MCF 10A (cell line): ENCODE measurements around the gene DYSF. TPM values are rescaled to one million over a fixed set of nuclear protein-coding genes. Genes with fewer than 3 reads are reported as not detected.
"Not testable (repeated sequence)": the region's sequence is repeated elsewhere in the genome, so short reads cannot be mapped to it uniquely, and the experiment has no call there.

ENCODE experiments used
- BruUV-seq: library from RNA; stranded (reverse); fragments of 400-500 nt; replicated peaks from 2 replicates; lab custom pipeline; 2021; lab: Mats Ljungman, UMichigan
- CTCF ChIA-PET: fragments of 300-600 bp; sonication (Branson Sonifier 250); formaldehyde crosslinking; extraction: SDS; loops from one replicate; lab custom pipeline; 2021; ENCODE audit warnings: antibody characterized with exemption, inconsistent platforms; lab: Yijun Ruan, JAX
- POLR2A ChIA-PET: fragments of 300-600, 350-650 bp; sonication (Branson Sonifier 250); formaldehyde crosslinking; extraction: SDS; loops from one replicate; lab custom pipeline; 2020; ENCODE audit warnings: antibody characterized with exemption, inconsistent platforms; lab: Yijun Ruan, JAX
- DNase-seq: peaks from one replicate; pipeline ENCODE4 v3.0.0-alpha.2; 2018; ENCODE audit not compliant: unreplicated experiment
- H3K27ac Mint-ChIP-seq: one replicate; pipeline ENCODE4 v1.8.0; 2022; ENCODE audit warnings: mild to moderate bottlenecking, low read depth, mixed read lengths; ENCODE audit not compliant: unreplicated experiment
- H3K27me3 Mint-ChIP-seq: one replicate; pipeline ENCODE4 v1.8.0; 2022; ENCODE audit warnings: mixed read lengths; ENCODE audit not compliant: insufficient read depth, unreplicated experiment
- H3K36me3 Mint-ChIP-seq: one replicate; pipeline ENCODE4 v1.8.0; 2022; ENCODE audit warnings: mild to moderate bottlenecking, moderate library complexity, mixed read lengths; ENCODE audit not compliant: insufficient read depth, unreplicated experiment
- H3K4me1 Mint-ChIP-seq: one replicate; pipeline ENCODE4 v1.8.0; 2022; ENCODE audit warnings: mixed read lengths; ENCODE audit not compliant: insufficient read depth, unreplicated experiment
- H3K4me3 Mint-ChIP-seq: one replicate; pipeline ENCODE4 v1.8.0; 2022; ENCODE audit warnings: mild to moderate bottlenecking, moderate library complexity, mixed read lengths; ENCODE audit not compliant: unreplicated experiment
- H3K9me3 Mint-ChIP-seq: one replicate; pipeline ENCODE4 v1.8.0; 2022; ENCODE audit warnings: mixed read lengths; ENCODE audit not compliant: unreplicated experiment
- intact Hi-C: fragments of 100-400 bp; cut with micrococcal nuclease; formaldehyde crosslinking; loops from 2 replicates; pipeline ENCODE4 v1.14.1; 2022
- total RNA-seq: library from RNA; stranded (reverse); gene quantifications from 2 replicates; pipeline ENCODE4 v1.2.3, GENCODE V29; 2022
- TF ChIP-seq, protein P1 (sequence below): fragments of 200-600 bp; IDR thresholded peaks from one replicate; pipeline ENCODE4 v1.8.0; 2022; ENCODE audit warnings: antibody characterized with exemption, mild to moderate bottlenecking; ENCODE audit not compliant: unreplicated experiment

Gene DYSF
- total RNA-seq, 1 experiment from 2014 or later, result 2.0 TPM

DNA sequence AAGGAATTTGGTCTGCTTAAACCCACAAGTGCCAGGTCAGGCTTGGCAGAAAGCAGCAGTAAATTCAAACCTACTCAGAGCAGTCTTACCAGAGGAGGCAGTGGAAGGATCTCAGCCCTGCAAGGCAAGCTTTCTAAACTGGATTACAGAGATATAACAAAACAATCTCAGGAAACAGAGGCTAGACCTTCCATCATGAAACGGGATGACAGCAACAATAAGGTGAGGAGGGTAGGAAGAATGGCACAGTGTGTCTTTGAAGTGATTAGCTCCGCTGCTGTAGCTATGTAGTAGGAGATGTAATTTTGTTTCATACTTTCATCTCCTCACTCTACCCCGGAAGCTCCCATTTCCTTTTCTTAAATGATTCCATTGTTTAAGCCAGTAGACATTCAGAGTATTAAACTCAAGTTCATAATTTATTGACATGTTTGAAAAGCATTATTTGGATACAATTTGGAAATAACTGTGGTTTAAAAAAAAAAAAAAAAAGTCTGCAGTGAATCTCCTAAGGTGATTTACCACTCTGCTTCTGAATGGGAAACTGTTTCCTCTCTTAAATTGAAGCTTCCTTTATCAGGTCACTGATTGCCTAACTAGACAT, 29.4 kb upstream of the DYSF start:
- peaks cover 67% of the 10 kb centered on the region for H3K36me3 Mint-ChIP-seq
- H3K4me3 Mint-ChIP-seq, result no peak overlapping the region
- H3K9me3 Mint-ChIP-seq, result no peaks in the 10 kb centered on the region
- DNase-seq, result no peak
- H3K4me1 Mint-ChIP-seq, result peaks cover 10% of the 10 kb centered on the region
- ChIA-PET CTCF (interaction anchor here (0.6 to 1.4 kb wide), 3 partner anchors 10 to 87 kb away, joined by 3 to 10 read pairs (median 3); no protein-coding TSS in a partner anchor), POLR2A (no interaction called here)
- no peaks in the 10 kb centered on the region for H3K27me3 Mint-ChIP-seq
- BruUV-seq, result no TSS peak
- TF ChIP-seq, protein P1, sequence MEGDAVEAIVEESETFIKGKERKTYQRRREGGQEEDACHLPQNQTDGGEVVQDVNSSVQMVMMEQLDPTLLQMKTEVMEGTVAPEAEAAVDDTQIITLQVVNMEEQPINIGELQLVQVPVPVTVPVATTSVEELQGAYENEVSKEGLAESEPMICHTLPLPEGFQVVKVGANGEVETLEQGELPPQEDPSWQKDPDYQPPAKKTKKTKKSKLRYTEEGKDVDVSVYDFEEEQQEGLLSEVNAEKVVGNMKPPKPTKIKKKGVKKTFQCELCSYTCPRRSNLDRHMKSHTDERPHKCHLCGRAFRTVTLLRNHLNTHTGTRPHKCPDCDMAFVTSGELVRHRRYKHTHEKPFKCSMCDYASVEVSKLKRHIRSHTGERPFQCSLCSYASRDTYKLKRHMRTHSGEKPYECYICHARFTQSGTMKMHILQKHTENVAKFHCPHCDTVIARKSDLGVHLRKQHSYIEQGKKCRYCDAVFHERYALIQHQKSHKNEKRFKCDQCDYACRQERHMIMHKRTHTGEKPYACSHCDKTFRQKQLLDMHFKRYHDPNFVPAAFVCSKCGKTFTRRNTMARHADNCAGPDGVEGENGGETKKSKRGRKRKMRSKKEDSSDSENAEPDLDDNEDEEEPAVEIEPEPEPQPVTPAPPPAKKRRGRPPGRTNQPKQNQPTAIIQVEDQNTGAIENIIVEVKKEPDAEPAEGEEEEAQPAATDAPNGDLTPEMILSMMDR, result no peak
- H3K27ac Mint-ChIP-seq, result no peak overlapping the region
- intact Hi-C loops, result no loop called here

DNA sequence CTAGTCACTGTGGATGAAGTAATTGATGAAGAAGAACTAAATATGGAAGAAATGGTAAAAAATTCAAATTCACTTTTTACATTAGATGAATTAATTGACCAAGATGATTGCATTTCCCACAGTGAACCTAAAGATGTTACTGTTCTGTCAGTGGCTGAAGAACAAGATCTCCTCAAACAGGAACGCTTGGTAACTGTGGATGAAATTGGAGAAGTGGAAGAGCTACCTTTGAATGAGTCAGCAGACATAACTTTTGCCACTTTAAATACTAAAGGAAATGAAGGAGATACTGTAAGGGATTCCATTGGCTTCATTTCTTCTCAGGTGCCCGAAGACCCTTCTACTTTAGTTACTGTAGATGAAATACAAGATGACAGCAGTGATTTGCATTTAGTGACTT, 26.6 kb upstream of the DYSF start:
- POLR2A ChIA-PET, result interaction anchor here (0.9 to 1.4 kb wide), 2 partner anchors 71 to 73 kb away, joined by 3 read pairs; no protein-coding TSS in a partner anchor
- H3K36me3 Mint-ChIP-seq, result peaks cover 84% of the 10 kb centered on the region
- peaks cover 6% of the 10 kb centered on the region for H3K4me1 Mint-ChIP-seq
- H3K9me3 Mint-ChIP-seq, result no peaks in the 10 kb centered on the region
- peak overlapping the region; percentile 63 for H3K27ac Mint-ChIP-seq
- BruUV-seq, result TSS peak; percentile 46
- intact Hi-C loops, result no loop called here
- TF ChIP-seq, protein P1, result no peak
- H3K4me3 Mint-ChIP-seq, result no peak overlapping the region
- CTCF ChIA-PET, result interaction anchor here (0.6 to 2.5 kb wide), 3 partner anchors 40 to 165 kb away, joined by 3 to 7 read pairs (median 3); no protein-coding TSS in a partner anchor
- DNase-seq, result no peak
- no peaks in the 10 kb centered on the region for H3K27me3 Mint-ChIP-seq

DNA sequence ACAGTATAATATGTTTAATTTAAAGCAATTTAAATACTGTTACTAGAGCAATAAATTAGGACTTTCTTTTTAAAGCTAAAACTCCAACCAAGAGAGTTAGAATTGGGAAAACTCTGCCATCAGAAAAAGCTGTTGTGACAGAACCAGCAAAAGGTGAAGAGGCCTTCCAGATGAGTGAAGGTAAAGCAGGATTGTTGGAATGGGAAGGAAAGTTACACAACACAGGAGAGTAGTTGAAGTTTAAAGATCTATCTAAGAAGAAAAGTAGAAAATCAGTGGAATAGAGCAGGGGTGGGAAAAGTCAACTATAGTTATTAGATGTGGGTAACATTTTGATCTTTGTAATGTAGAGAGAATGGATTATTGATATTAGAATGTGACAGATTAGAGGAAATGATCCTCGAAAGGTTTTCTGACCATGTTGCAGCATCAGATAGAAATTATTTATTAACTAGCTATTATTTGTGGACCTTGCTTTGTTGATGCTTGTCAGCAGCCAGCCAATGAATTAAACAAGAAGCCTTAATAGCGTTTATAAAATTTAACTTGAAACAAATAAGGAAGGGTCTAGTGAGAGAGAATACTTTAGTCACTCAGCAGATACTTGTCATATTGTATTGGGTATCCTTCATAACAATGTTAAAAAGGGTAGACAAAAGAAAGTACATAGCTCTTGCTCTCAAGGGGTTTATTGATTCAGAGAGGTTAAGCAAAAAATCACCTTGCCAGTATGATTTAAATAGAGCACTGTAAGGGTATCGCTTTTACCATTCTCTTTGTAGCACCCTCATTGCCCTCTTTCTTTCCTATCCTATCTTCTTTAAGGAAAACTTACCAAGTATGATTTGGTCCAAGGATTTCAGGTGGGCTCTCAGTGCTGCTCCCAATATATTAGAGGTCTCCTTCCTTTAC, 24.6 kb upstream of the DYSF start:
- ChIA-PET POLR2A (interaction anchor here (1.3 to 1.6 kb wide), 2 partner anchors 11 to 14 kb away, joined by 3 to 4 read pairs; no protein-coding TSS in a partner anchor), CTCF (interaction anchor here (0.6 to 0.9 kb wide), 3 partner anchors 9 to 130 kb away, joined by 3 to 4 read pairs (median 3); no protein-coding TSS in a partner anchor)
- Mint-ChIP-seq H3K27me3 (no peaks in the 10 kb centered on the region), H3K9me3 (no peaks in the 10 kb centered on the region), H3K36me3 (peaks cover 90% of the 10 kb centered on the region), H3K4me1 (no peaks in the 10 kb centered on the region), H3K27ac (no peak overlapping the region), H3K4me3 (no peak overlapping the region)
- intact Hi-C loops, result no loop called here
- no peak for DNase-seq
- TF ChIP-seq, protein P1, result no peak
- BruUV-seq, result no TSS peak

DNA sequence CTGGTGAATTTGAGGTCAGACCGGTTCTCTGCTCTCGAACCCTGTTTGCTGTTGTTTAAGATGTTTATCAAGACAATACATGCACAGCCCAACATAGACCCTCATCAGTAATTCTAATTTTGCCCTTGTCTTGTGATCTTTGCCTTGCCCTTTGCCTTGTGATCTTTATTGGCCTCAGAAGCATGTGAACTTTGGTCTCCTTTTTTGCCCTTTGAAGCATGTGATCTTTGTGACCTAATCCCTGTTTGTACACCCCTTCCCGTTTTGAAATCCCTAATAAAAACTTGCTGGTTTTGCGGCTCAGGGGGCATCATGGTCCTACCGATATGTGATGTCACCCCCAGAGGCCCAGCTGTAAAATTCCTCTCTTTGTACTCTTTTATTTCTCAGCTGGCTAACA, 8.2 kb upstream of the DYSF start:
- peaks cover 19% of the 10 kb centered on the region for H3K36me3 Mint-ChIP-seq
- POLR2A ChIA-PET, result interaction anchor here (0.7 to 1.0 kb wide), 2 partner anchors 9 to 14 kb away, joined by 3 to 5 read pairs; no protein-coding TSS in a partner anchor
- intact Hi-C loops, H3K27me3 Mint-ChIP-seq, BruUV-seq, DNase-seq, H3K4me1 Mint-ChIP-seq, H3K4me3 Mint-ChIP-seq, H3K27ac Mint-ChIP-seq, H3K9me3 Mint-ChIP-seq: not testable (repeated sequence)
- CTCF ChIA-PET, result interaction anchor here (1.2 kb wide), 1 partner anchor 65 kb away, joined by 3 read pairs; no protein-coding TSS in a partner anchor
